Keratinocyte (primary cell): ENCODE measurements around the gene NDUFS2.

Source experiments
- CTCF ChIP-seq, 3 experiments: IDR thresholded peaks in 1 of 3; conservative IDR thresholded peaks in 1 of 3; optimal IDR thresholded peaks in 1 of 3; 2 replicates in 2 of 3; 3 replicates in 1 of 3; pipeline versions ENCODE3 to v1.5.1; 2011; ENCODE audit warnings: low read length in 3 of 3, mild to moderate bottlenecking in 3 of 3, moderate library complexity in 2 of 3, control low read depth in 1 of 3, inconsistent platforms in 1 of 3; ENCODE audit not compliant: insufficient read depth in 2 of 3; ENCODE audit errors: extremely low read depth in 1 of 3
- EZH2 ChIP-seq: IDR thresholded peaks from one replicate; pipeline ENCODE4 v1.6.1; 2012; ENCODE audit warnings: inconsistent platforms, mild to moderate bottlenecking, low read length, moderate library complexity

- TF ChIP-seq CTCF (optimal IDR thresholded peaks at IDR 0.05 in 1 of 3, IDR thresholded peaks at IDR 0.05 in 1 of 3, conservative IDR thresholded peaks at IDR 0.05 in 1 of 3; ENCODE audit: extremely low read depth in 1 of 3, insufficient read depth in 2 of 3, low read length in 3 of 3), result no peak
- no peak for TF ChIP-seq EZH2
Observed at GRCh38 chr1:161200992-161201835, 953 bp upstream of the NDUFS2 start.
